GM12892 (cell line): Measurements from ENCODE around the gene CAMTA1.

Experiments used
- POLR2A ChIP-seq: IDR thresholded peaks from 2 replicates; pipeline ENCODE4 v1.6.1; 2011; ENCODE audit warnings: low read depth, low read length, control low read depth
- POLR2AphosphoS5 ChIP-seq: IDR thresholded peaks from 2 replicates; pipeline ENCODE4 v1.6.1; 2011; ENCODE audit warnings: low read depth, low read length, control low read depth
- TAF1 ChIP-seq: IDR thresholded peaks from 2 replicates; pipeline ENCODE4 v1.6.1; 2011; ENCODE audit warnings: low read depth, mild to moderate bottlenecking, control low read depth, low read length, borderline replicate concordance

GRCh38 chr1:6867729-6868659 is 82.7 kb downstream of the CAMTA1 start:
- no peak for TF ChIP-seq POLR2AphosphoS5
- no peak for TF ChIP-seq POLR2A
- TF ChIP-seq TAF1 = no peak
